HepG2 (cell line): Measurements from ENCODE around the gene TBC1D4. TPM values are rescaled to one million over a fixed set of nuclear protein-coding genes. Genes with fewer than 3 reads are reported as not detected.

ENCODE experiments used
- ADNP ChIP-seq: sonication (generic); formaldehyde crosslinking; IDR thresholded peaks from 2 replicates; pipeline ENCODE4 v1.4.0; 2020; ENCODE audit warnings: missing genetic modification reagents
- FOSL2 ChIP-seq: sonication (generic); formaldehyde crosslinking; IDR thresholded peaks from 2 replicates; pipeline ENCODE4 v1.4.0; 2020; ENCODE audit warnings: missing genetic modification reagents
- HNF4A ChIP-seq: sonication (generic); formaldehyde crosslinking; IDR thresholded peaks from 2 replicates; pipeline ENCODE4 v1.4.0; 2020; ENCODE audit warnings: missing genetic modification reagents
- KMT2A ChIP-seq: sonication (generic); formaldehyde crosslinking; IDR thresholded peaks from 2 replicates; pipeline ENCODE4 v1.4.0; 2020; ENCODE audit warnings: missing genetic modification reagents
- MED13 ChIP-seq: sonication (generic); formaldehyde crosslinking; IDR thresholded peaks from 2 replicates; pipeline ENCODE4 v1.5.0; 2020; ENCODE audit warnings: missing genetic modification reagents
- MEF2D ChIP-seq: sonication (generic); formaldehyde crosslinking; IDR thresholded peaks from 2 replicates; pipeline ENCODE4 v1.5.1; 2020; ENCODE audit warnings: mild to moderate bottlenecking, missing genetic modification reagents
- MIER3 ChIP-seq: IDR thresholded peaks from 2 replicates; pipeline ENCODE4 v1.6.1; 2016; ENCODE audit warnings: missing compliant biosample characterization, borderline replicate concordance
- PAX8 ChIP-seq: sonication (generic); formaldehyde crosslinking; IDR thresholded peaks from 2 replicates; pipeline ENCODE4 v1.8.0; 2022; ENCODE audit warnings: mild to moderate bottlenecking, missing genetic modification reagents, borderline replicate concordance
- RBFOX2 ChIP-seq: fragments of 200-400 bp; formaldehyde crosslinking; IDR thresholded peaks from 2 replicates; pipeline ENCODE4 v1.6.1; 2017; ENCODE audit warnings: low read depth, mild to moderate bottlenecking, low read length
- SATB2 ChIP-seq: sonication (generic); formaldehyde crosslinking; IDR thresholded peaks from 2 replicates; pipeline ENCODE4 v1.5.0; 2020; ENCODE audit warnings: missing genetic modification reagents
- SCMH1 ChIP-seq: sonication (generic); formaldehyde crosslinking; IDR thresholded peaks from 2 replicates; pipeline ENCODE4 v1.9.0; 2021; ENCODE audit warnings: missing genetic modification reagents, mild to moderate bottlenecking, borderline replicate concordance
- SMYD3 ChIP-seq: sonication (generic); formaldehyde crosslinking; IDR thresholded peaks from 2 replicates; pipeline ENCODE4 v1.8.1; 2023; ENCODE audit warnings: mild to moderate bottlenecking, missing genetic modification reagents
- SNAI1 ChIP-seq: sonication (generic); formaldehyde crosslinking; IDR thresholded peaks from 2 replicates; pipeline ENCODE4 v1.5.0; 2020; ENCODE audit warnings: mild to moderate bottlenecking, missing genetic modification reagents, borderline replicate concordance
- SOX5 ChIP-seq: IDR thresholded peaks from 2 replicates; pipeline ENCODE4 v1.6.1; 2016; ENCODE audit warnings: borderline replicate concordance
- ZMAT3 ChIP-seq: sonication (generic); formaldehyde crosslinking; conservative IDR thresholded peaks from 2 replicates; pipeline ENCODE4 v1.7.0; 2021; ENCODE audit warnings: missing genetic modification reagents
- ZNF12 ChIP-seq: sonication (generic); formaldehyde crosslinking; IDR thresholded peaks from 2 replicates; pipeline ENCODE4 v1.5.0; 2020; ENCODE audit warnings: missing genetic modification reagents
- ZNF33B ChIP-seq: sonication (generic); formaldehyde crosslinking; IDR thresholded peaks from 2 replicates; pipeline ENCODE4 v1.5.1; 2020; ENCODE audit warnings: mild to moderate bottlenecking, missing genetic modification reagents
- ZNF543 ChIP-seq: sonication (generic); formaldehyde crosslinking; IDR thresholded peaks from 2 replicates; pipeline ENCODE4 v1.4.0; 2020; ENCODE audit warnings: mild to moderate bottlenecking, missing genetic modification reagents
- polyA plus RNA-seq, 8 experiments: library from polyadenylated mRNA; depleted of rRNA in 3 of 8; stranded (reverse) in 7 of 8; unstranded in 1 of 8; fragments of >200 nt; fragmentation: Illumina TruSeq in 4 of 8; extraction: Trizol in 4 of 8; gene quantifications; 2 replicates each; pipeline versions ENCODE4 v1.2.1 to v1.2.3, GENCODE V29; 2011 to 2016; ENCODE audit warnings: low read depth in 4 of 8, missing spikeins in 1 of 8, mixed read lengths in 1 of 8; ENCODE audit not compliant: insufficient read depth in 1 of 8
- total RNA-seq, 5 experiments: library from RNA; depleted of rRNA; stranded (reverse); fragments of >200 nt; fragmentation: Illumina TruSeq; extraction: Trizol; gene quantifications; 2 replicates each; pipeline ENCODE4 v1.2.3, GENCODE V29; 2016; ENCODE audit warnings: low read depth in 1 of 5
- TF ChIP-seq, protein P1 (sequence below): IDR thresholded peaks from 2 replicates; pipeline ENCODE4 v1.6.1; 2016; ENCODE audit warnings: missing genetic modification reagents, missing compliant biosample characterization
- TF ChIP-seq, protein P2 (sequence below): sonication (generic); formaldehyde crosslinking; conservative IDR thresholded peaks from 2 replicates; pipeline ENCODE4 v1.4.0; 2020; ENCODE audit warnings: mild to moderate bottlenecking, missing genetic modification reagents, moderate library complexity
- TF ChIP-seq, protein P3 (sequence below): sonication (generic); formaldehyde crosslinking; IDR thresholded peaks from 2 replicates; pipeline ENCODE4 v1.5.0; 2020; ENCODE audit warnings: missing genetic modification reagents, mild to moderate bottlenecking, borderline replicate concordance
- TF ChIP-seq, protein P4 (sequence below): sonication (generic); formaldehyde crosslinking; IDR thresholded peaks from 2 replicates; pipeline ENCODE4 v1.9.0; 2021; ENCODE audit warnings: missing genetic modification reagents, borderline replicate concordance
- TF ChIP-seq, protein P5 (sequence below): sonication (generic); formaldehyde crosslinking; IDR thresholded peaks from 2 replicates; pipeline ENCODE4 v1.5.1; 2020; ENCODE audit warnings: mild to moderate bottlenecking, missing genetic modification reagents, moderate library complexity

TBC1D4 gene
- total and polyA plus RNA-seq, 2 of the 13 experiments (the other 11 are each of a cell fraction or from before 2014, with no cell fraction given), result 35.9 to 64.4 TPM

DNA sequence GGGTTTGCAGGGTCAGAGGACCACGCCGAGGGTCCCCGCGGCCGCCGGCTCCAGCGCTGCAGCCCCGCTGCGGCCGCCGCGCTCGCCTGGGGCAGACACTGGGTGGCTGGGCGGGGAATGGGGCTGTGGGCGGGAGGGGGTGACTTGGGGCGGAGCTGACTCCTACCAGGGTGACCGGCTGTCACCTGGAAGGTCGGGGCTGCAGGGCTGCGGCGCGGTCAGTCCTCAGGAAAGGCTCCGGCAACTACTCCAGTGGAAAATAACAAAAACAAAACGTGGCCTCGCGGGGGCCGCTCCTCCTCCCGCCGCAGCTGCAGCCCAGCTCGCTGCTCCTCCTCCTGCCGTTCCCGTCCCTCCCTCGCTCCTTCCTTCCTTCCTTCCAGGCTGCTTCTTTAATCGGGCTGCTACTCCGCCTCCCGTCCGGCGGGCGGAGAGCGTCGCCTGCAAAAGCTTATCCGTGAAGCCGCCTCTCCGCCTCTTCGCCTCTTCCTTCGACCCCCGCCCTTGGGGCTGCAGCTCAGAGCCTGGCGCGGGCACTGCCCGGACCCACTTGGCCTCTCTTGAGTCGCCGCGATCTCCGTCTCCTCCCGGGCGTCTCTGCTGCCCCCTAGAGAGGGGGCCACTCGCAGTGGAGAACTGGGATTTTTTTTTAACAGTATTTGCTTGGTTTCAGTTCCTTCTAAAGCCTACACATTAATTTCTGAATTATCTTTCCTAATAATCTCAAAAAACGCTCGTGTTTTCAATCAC lies at the start of gene TBC1D4 (continued):
- TF ChIP-seq SCMH1 (no peak), ZNF33B (CRISPR knock-in tag) (peak; percentile 76), ADNP (CRISPR knock-in tag) (no peak), FOSL2 (CRISPR knock-in tag) (peak; percentile 40), ZNF543 (peak; percentile 65; the same call in 1 of the 2 replicates), SNAI1 (CRISPR knock-in tag) (no peak), SATB2 (no peak), SMYD3 (CRISPR knock-in tag) (no peak), ZMAT3 (CRISPR knock-in tag) (no peak), MED13 (peak; percentile 36; the same call in 1 of the 2 replicates), KMT2A (CRISPR knock-in tag) (peak; percentile 64), MEF2D (CRISPR knock-in tag) (0 out of 2 replicates have a peak, but pooled peaks have one; percentile 25), ZNF12 (CRISPR knock-in tag) (peak; percentile 30; the same call in 1 of the 2 replicates), MIER3 (CRISPR knock-in tag) (peak; percentile 35; the same call in 1 of the 2 replicates), RBFOX2 (0 out of 2 replicates have a peak, but pooled peaks have one; percentile 51), SOX5 (CRISPR knock-in tag) (peak; percentile 38; the same call in 1 of the 2 replicates), HNF4A (CRISPR knock-in tag) (peak; percentile 34), PAX8 (CRISPR knock-in tag) (no peak)
- TF ChIP-seq, protein P1, sequence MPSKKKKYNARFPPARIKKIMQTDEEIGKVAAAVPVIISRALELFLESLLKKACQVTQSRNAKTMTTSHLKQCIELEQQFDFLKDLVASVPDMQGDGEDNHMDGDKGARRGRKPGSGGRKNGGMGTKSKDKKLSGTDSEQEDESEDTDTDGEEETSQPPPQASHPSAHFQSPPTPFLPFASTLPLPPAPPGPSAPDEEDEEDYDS (CRISPR knock-in tag), result no peak; the same call in 1 of the 2 replicates
- TF ChIP-seq, protein P2, sequence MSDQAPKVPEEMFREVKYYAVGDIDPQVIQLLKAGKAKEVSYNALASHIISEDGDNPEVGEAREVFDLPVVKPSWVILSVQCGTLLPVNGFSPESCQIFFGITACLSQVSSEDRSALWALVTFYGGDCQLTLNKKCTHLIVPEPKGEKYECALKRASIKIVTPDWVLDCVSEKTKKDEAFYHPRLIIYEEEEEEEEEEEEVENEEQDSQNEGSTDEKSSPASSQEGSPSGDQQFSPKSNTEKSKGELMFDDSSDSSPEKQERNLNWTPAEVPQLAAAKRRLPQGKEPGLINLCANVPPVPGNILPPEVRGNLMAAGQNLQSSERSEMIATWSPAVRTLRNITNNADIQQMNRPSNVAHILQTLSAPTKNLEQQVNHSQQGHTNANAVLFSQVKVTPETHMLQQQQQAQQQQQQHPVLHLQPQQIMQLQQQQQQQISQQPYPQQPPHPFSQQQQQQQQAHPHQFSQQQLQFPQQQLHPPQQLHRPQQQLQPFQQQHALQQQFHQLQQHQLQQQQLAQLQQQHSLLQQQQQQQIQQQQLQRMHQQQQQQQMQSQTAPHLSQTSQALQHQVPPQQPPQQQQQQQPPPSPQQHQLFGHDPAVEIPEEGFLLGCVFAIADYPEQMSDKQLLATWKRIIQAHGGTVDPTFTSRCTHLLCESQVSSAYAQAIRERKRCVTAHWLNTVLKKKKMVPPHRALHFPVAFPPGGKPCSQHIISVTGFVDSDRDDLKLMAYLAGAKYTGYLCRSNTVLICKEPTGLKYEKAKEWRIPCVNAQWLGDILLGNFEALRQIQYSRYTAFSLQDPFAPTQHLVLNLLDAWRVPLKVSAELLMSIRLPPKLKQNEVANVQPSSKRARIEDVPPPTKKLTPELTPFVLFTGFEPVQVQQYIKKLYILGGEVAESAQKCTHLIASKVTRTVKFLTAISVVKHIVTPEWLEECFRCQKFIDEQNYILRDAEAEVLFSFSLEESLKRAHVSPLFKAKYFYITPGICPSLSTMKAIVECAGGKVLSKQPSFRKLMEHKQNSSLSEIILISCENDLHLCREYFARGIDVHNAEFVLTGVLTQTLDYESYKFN (CRISPR knock-in tag), result peak; percentile 45
- TF ChIP-seq, protein P3, sequence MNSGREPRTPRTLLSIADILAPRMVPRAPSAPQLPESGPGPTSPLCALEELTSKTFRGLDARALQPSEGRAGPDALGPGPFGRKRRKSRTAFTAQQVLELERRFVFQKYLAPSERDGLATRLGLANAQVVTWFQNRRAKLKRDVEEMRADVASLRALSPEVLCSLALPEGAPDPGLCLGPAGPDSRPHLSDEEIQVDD (CRISPR knock-in tag), result no peak
- TF ChIP-seq, protein P4, sequence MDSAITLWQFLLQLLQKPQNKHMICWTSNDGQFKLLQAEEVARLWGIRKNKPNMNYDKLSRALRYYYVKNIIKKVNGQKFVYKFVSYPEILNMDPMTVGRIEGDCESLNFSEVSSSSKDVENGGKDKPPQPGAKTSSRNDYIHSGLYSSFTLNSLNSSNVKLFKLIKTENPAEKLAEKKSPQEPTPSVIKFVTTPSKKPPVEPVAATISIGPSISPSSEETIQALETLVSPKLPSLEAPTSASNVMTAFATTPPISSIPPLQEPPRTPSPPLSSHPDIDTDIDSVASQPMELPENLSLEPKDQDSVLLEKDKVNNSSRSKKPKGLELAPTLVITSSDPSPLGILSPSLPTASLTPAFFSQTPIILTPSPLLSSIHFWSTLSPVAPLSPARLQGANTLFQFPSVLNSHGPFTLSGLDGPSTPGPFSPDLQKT (CRISPR knock-in tag), result no peak
- TF ChIP-seq, protein P5, sequence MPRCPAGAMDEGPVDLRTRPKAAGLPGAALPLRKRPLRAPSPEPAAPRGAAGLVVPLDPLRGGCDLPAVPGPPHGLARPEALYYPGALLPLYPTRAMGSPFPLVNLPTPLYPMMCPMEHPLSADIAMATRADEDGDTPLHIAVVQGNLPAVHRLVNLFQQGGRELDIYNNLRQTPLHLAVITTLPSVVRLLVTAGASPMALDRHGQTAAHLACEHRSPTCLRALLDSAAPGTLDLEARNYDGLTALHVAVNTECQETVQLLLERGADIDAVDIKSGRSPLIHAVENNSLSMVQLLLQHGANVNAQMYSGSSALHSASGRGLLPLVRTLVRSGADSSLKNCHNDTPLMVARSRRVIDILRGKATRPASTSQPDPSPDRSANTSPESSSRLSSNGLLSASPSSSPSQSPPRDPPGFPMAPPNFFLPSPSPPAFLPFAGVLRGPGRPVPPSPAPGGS (CRISPR knock-in tag), result peak; percentile 79
